GM21423 (cell line): ENCODE measurements around the gene SLC41A3.

Experiments used
- ATAC-seq: cut with Tn5 transposase; IDR thresholded peaks from one replicate; pipeline ENCODE4 v1.9.1; 2021; ENCODE audit warnings: mild to moderate bottlenecking, moderate library complexity; ENCODE audit not compliant: unreplicated experiment

Gene SLC41A3

DNA sequence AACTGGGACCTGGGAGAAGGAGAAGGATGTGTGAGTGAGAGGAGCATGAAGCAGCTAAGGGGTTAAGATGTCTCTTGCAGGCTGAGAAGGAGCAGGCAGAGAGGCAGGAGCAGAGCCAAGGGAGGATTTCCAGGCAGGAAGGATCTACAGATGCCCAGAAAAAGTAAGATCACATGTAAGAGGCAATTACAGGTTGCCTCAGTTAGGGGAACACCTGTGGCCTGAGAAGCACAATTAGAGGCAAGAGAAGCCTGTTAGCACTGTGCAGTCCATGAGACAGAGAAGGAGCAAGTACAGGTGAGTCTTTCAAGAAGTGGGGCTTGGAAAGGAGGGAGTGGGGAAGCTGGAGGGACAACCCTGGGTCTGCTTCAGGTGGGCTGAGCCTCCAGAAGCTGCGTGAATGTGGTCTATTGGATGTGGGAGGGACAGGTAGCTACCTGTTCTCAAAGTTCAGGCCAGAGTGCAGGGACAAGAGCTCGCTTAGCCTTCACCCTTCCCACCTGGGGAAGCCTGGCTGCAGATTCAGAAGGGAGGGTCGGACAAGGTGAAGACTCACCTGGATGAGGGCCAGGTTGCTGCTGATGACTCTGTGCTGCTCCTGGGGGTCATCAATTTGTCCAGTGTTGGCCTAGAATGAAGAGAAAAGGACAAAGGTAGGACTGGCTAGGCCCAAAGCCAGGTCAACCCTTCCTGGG is 50.7 kb downstream of the SLC41A3 start:
- ATAC-seq, result no peak

- ATAC-seq, result no peak
Measured at GRCh38 chr3:126031981-126032471, 51.9 kb downstream of the SLC41A3 start.

DNA sequence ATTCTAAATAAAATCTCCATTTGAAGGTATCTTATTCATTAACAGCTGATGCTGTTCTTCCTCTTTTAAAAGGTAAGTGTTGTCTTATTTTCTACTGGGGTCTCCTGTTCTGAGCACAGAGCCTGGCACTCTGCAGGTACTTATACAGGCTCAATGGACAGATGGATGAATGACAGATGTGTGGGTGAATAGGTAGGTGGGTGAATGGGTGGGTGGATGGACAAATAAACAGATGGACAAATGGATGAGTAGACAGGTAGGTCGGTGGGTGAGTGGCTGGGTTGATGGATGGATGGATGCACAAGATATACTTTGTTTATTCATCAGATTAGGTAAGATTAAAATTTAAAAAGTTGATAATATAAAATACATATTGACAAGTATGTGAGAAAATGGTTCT is 53.5 kb downstream of the SLC41A3 start:
- ATAC-seq, result no peak

DNA sequence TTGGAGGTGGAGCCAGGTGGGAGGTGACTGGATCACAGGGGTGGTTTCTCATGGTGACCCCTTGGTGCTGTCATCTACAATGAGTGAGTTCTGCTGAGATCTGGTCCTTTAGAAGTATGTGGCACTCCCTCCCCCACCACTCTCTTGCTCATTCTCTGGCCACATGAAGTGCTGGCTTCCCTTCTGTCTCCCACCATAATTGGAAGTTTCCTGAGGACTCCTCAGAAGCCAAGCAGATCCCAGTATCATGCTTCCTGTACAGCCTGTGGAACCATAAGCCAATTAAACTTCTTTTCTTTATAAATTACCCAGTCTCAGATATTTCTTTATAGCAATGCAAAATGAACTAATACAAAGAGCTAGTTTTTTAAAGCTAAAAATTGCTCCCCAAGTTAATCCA is 54.7 kb downstream of the SLC41A3 start:
- no peak for ATAC-seq

GRCh38 chr3:126028096-126028495 is 55.8 kb downstream of the SLC41A3 start:
- ATAC-seq, result no peak

DNA sequence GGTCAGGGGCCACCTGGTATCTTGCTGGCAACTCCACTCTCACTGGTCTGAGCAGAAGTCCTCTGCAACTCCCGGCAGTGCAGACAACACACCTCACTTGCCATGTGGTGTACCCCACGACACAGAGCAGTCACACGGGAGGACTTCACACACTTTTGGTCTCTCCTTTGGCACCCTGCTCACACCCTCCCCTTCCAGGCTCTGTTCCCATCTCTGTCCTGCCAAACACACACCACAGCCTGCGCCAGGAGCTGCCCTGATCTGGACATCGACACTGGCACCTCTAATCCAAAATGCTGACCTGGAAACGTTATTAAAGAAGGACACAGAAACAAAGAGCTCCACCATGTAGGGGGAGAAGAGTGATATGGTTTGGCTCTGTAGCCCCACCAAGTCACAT is 57.2 kb downstream of the SLC41A3 start:
- no peak for ATAC-seq

DNA sequence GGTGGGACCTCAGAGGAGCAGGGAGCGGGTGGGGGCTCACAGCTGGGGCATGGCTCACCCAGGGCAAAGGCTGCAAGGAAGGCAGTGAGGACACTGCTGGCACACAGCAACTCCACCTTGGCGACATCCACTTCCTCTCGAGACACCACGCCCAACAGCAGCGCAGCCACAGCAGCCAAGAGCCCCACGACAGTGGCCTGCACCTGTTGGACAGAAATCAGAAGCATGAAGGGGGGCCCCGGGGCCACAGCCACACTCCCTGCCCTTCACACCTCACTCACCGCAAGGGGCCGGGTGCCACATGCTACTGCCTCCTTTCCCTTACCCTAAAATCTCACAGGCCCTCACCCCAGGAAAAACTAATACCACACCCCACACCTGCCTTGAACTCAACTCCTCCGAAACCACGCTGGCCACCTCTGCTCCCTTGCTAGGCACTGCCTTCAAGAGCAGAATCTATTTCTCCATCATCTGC is 57.6 kb downstream of the SLC41A3 start:
- ATAC-seq, result no peak

GRCh38 chr3:126025862-126026261 is 58.1 kb downstream of the SLC41A3 start:
- no peak for ATAC-seq

GRCh38 chr3:126025116-126025729 is 58.7 kb downstream of the SLC41A3 start:
- no peak for ATAC-seq

- no peak for ATAC-seq
Measured at GRCh38 chr3:126024049-126024854, 59.7 kb downstream of the SLC41A3 start.

DNA sequence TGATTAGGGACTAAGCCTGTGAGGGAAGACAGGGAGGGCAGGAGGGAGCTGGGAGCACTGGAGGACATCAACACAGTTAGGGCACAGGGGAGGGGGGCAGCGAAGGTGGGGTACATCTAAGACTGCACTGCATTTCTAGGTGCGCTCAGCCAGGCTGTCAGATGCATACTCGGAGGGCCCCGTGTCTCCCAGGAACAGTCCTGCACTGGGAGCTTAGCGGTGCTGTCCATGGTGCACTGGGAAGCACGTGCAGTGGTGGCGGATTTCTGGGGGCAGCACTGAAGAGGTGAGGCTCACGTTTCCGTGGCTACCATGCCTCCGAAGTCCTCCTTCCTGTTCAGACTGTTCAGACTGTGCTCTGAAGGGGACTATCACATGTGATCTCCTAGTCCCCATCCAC is 60.5 kb downstream of the SLC41A3 start:
- ATAC-seq, result no peak

DNA sequence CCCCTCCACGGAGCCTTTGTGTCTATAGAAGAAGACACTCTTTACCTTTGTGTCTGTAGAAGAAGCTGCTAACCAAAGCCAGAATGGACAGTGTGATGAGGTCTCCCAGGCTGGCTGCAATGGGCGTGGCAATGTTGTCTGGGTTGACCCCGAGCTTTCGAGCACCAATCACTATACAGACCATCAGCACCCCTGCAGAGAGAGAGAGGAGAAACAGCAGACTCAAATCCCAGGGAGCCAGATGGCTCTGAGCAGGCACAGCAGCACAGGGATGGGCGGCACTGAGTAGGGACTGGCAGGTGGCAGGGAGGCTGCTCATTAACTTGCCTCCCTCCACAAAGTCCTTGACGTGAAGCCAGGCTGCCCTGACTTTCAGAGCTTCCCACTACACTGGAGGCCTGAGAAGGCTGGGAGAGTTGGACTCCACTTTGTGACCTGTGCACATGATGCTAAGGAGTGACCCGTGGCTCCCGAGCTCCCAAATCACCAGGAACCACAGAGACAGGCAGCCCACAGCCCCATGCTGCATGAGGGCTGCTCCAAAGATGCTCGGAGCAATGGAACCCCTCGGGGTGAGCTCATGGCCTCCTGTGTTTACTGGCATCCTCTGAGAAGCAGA is 61.1 kb downstream of the SLC41A3 start:
- ATAC-seq, result no peak

GRCh38 chr3:126021702-126022101 is 62.2 kb downstream of the SLC41A3 start:
- no peak for ATAC-seq

GRCh38 chr3:126021224-126021623 is 62.7 kb downstream of the SLC41A3 start:
- no peak for ATAC-seq

- no peak for ATAC-seq
Measured at GRCh38 chr3:126019683-126020082, 64.2 kb downstream of the SLC41A3 start.

GRCh38 chr3:126018995-126019394 is 64.9 kb downstream of the SLC41A3 start:
- no peak for ATAC-seq

- ATAC-seq, result no peak
Measured at GRCh38 chr3:126018545-126018944, 65.4 kb downstream of the SLC41A3 start.

- ATAC-seq, result no peak
Measured at GRCh38 chr3:126017362-126017761, 66.6 kb downstream of the SLC41A3 start.

GRCh38 chr3:126016616-126017015 is 67.3 kb downstream of the SLC41A3 start:
- ATAC-seq, result no peak

- no peak for ATAC-seq
Measured at GRCh38 chr3:126015075-126015474, 68.8 kb downstream of the SLC41A3 start.

- ATAC-seq, result no peak
Measured at GRCh38 chr3:126014252-126014651, 69.7 kb downstream of the SLC41A3 start.
